GM19372 (cell line): ENCODE data around the gene PARP14.

ENCODE experiments used
- ATAC-seq: cut with Tn5 transposase; IDR thresholded peaks from one replicate; pipeline ENCODE4 v1.9.1; 2021; ENCODE audit warnings: mild to moderate bottlenecking, low read depth, moderate library complexity; ENCODE audit not compliant: unreplicated experiment

PARP14 gene

GRCh38 chr3:122767540-122768372 lies 87.1 kb downstream of the PARP14 start:
- ATAC-seq = no peak

GRCh38 chr3:122770521-122771202 lies 90.0 kb downstream of the PARP14 start:
- no peak for ATAC-seq

- ATAC-seq = no peak
Observed at GRCh38 chr3:122772827-122773226, 92.2 kb downstream of the PARP14 start.

GRCh38 chr3:122773944-122774509 lies 93.4 kb downstream of the PARP14 start:
- ATAC-seq = peak; percentile 54

- ATAC-seq = no peak
Observed at GRCh38 chr3:122774564-122774963, 93.9 kb downstream of the PARP14 start.

- ATAC-seq = no peak
Observed at GRCh38 chr3:122776675-122777468, 96.2 kb downstream of the PARP14 start.

GRCh38 chr3:122777563-122777962 lies 96.9 kb downstream of the PARP14 start:
- ATAC-seq = no peak
